ENCODE data around the gene BROX. TPM values are rescaled to one million over a fixed set of nuclear protein-coding genes. Genes with fewer than 3 reads are reported as not detected.
A peak's percentile ranks its signal among the peaks of the same experiment; 100 is the strongest.
"Not testable (repeated sequence)": the region's sequence is repeated elsewhere in the genome, so short reads cannot be mapped to it uniquely, and the experiment has no call there.

The BROX gene, protein sequence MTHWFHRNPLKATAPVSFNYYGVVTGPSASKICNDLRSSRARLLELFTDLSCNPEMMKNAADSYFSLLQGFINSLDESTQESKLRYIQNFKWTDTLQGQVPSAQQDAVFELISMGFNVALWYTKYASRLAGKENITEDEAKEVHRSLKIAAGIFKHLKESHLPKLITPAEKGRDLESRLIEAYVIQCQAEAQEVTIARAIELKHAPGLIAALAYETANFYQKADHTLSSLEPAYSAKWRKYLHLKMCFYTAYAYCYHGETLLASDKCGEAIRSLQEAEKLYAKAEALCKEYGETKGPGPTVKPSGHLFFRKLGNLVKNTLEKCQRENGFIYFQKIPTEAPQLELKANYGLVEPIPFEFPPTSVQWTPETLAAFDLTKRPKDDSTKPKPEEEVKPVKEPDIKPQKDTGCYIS
- total RNA-seq (10 to 100 TPM; 64.6 to 68.3 TPM), polyA plus RNA-seq (10 to 100 TPM; 15.6 to 18.5 TPM)

DNA sequence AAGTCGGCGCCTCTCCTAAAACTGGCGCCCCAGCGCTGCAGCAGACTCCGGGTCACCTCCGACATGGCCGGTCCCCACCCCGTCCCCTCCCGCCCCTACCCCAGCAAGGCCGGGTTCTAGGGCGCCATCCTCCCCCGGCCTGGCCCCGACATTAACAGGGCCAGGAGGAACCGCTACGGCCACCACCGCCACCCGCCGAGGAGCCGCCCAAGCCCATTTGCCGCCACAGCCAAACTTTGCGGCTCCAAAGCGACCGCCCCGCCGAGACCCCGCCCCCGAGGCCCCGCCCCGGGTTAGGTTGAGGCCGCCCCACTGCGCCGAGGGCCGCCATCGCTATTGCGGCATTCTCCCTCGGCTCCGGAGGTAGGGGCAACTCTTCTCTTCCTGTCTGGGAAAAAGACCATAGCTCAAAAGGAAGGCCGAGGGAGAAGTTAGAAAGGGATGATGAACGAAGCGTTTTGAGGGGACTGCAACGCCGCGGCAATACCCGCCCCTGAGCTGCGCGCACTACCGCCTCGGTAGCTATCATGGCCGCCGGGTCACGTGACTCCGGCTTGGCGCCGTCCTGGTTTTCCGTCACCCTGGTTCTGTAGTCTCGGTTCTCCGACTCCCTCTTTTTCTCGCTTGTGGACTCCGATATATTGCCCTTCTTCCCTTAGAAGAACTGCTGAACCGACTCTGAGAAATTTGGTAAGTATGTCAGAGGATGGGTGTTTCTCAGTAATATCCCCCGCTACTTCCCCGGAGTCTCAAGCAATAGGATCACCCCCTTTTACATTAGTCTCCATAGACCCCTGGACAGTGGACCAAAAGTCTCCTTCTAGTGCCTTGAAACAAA is at the start of gene BROX, which contains the start of gene AIDA:
Gene BROX (plus strand): TSS at position 312 of the 838 bp plus-strand sequence. CDS start 3,136 bp downstream, outside the sequence.
Gene AIDA (minus strand): TSS at position 239 of the 838 bp plus-strand sequence. CDS start 174 bp downstream, at position 65.
- Mint-ChIP-seq H3K27me3 (no peaks in the 10 kb centered on the region), H3K4me1 (peaks cover 30 to 74% (median 48%) of the 10 kb centered on the region in 4 donors), H3K36me3 (peaks cover 16 to 55% of the 10 kb centered on the region in 2 donors), H3K9me3 (peaks cover 0 to 5% (median 0%) of the 10 kb centered on the region in 8 donors), H3K27ac (peak within 1 kb of the TSS; percentile 99 to 100 (median 100)), H3K4me3 (peak within 1 kb of the TSS; percentile 94 to 100 (median 98))
- peaks cover 6% of the 10 kb centered on the region for H3K36me3 ChIP-seq (ENCODE audit: insufficient read depth, low read length)
- POLR2A ChIA-PET (ENCODE audit: partially characterized antibody) = interaction anchor here (0.7 to 4.1 kb wide), 33 partner anchors 8 to 1280 kb away, joined by 3 to 76 read pairs (median 6); partner anchors contain the start of genes DUSP10, FAM177B, MIA3 and TAF1A
- DNase-seq = peak; percentile 93 to 98 (median 94)
- H3K27ac ChIP-seq (ENCODE audit: low read depth, low read length) = peak within 1 kb of the TSS; percentile 91
- H3K4me3 ChIP-seq (ENCODE audit: low read length in 2 of 2) = peak within 1 kb of the TSS; percentile 84 to 100
- CTCF ChIA-PET (ENCODE audit: partially characterized antibody) = interaction anchor here (0.7 to 2.4 kb wide), 7 partner anchors 14 to 421 kb away, joined by 3 to 11 read pairs (median 3); no protein-coding TSS in a partner anchor
- intact Hi-C loops (cut with micrococcal nuclease) = loop anchor here (1.0 to 10.0 kb wide), 9 partner anchors 57 to 1720 kb away; partner anchors contain the start of genes DISP1, DUSP10 and TAF1A
- no peaks in the 10 kb centered on the region for H3K27me3 ChIP-seq (ENCODE audit: insufficient read depth, low read length)
- no peaks in the 10 kb centered on the region for H3K9me3 ChIP-seq (ENCODE audit: control insufficient read depth in 1 of 2, low read length in 2 of 2)
- peaks cover 43% of the 10 kb centered on the region for H3K4me1 ChIP-seq (ENCODE audit: insufficient read depth, low read length)

DNA sequence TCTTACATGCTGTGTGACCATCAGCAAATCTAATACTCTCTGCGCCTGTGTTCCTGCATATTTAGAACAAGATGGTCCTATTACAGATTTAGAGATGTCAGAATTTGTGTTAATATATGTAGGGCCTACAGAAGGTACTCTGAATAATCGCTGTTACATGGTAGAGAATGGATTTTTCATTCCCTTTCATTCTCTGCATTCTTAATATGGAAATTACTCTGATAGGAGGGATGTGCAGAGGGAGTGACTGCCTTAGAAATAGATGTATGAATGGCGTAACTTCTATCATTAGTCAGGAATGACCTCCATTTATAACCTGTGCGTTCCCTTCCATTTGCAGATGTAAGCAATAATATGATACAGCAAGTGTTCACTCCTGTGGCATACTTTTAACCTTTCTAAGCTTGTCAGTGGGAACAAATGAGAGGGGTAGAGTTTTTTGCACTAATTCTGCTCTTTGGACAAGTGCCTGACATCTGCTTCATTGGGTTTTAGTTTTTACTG is 48.9 kb upstream of the BROX start:
- no peaks in the 10 kb centered on the region for H3K4me1 ChIP-seq (ENCODE audit: insufficient read depth, low read length)
- H3K27ac ChIP-seq (ENCODE audit: low read depth, low read length) = no peak overlapping the region
- intact Hi-C loops (cut with micrococcal nuclease) = no loop called here
- POLR2A ChIA-PET (ENCODE audit: partially characterized antibody) = interaction anchor here (1.2 to 1.3 kb wide), 2 partner anchors 14 to 49 kb away, joined by 3 to 4 read pairs; no protein-coding TSS in a partner anchor
- H3K27ac Mint-ChIP-seq = peak overlapping the region in 2 of 7 donors; percentile 23 to 48
- H3K4me3 ChIP-seq (ENCODE audit: low read length in 2 of 2) = no peak overlapping the region
- no peak for DNase-seq
- no peaks in the 10 kb centered on the region for H3K9me3 Mint-ChIP-seq
- no peaks in the 10 kb centered on the region for H3K27me3 Mint-ChIP-seq
- CTCF ChIA-PET (ENCODE audit: partially characterized antibody) = no interaction called here
- H3K27me3 ChIP-seq (ENCODE audit: insufficient read depth, low read length) = no peaks in the 10 kb centered on the region
- peaks cover 50 to 84% of the 10 kb centered on the region in 2 donors for H3K36me3 Mint-ChIP-seq
- no peaks in the 10 kb centered on the region for H3K9me3 ChIP-seq (ENCODE audit: control insufficient read depth in 1 of 2, low read length in 2 of 2)
- peaks cover 0 to 4% (median 4%) of the 10 kb centered on the region in 4 donors for H3K4me1 Mint-ChIP-seq
- no peak overlapping the region for H3K4me3 Mint-ChIP-seq
- H3K36me3 ChIP-seq (ENCODE audit: insufficient read depth, low read length) = peaks cover 76% of the 10 kb centered on the region

DNA sequence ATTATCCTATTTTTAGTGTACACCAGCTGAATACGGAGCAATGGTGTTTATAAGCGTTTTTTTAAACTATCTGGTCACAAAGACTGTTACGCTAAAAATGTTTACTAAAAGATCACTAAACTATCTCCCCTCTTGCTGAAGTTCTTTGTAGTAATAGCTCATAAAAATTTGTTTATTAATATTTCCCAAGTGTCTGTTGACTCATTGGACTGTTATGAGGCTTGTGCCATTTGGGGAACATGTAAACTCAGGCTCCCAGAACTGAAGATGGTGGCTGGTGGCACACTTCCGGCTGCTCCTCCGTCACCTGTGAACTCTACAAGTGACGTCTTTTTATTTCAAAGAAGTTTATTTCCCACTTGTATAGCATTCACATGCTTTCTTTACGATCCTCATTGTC is 46.4 kb upstream of the BROX start:
- POLR2A ChIA-PET (ENCODE audit: partially characterized antibody) = interaction anchor here (0.8 kb wide), 1 partner anchor 10 kb away, joined by 4 read pairs; no protein-coding TSS in a partner anchor
- Histone ChIP-seq H3K27me3 (ENCODE audit: insufficient read depth, low read length) (no peaks in the 10 kb centered on the region), H3K4me3 (ENCODE audit: low read length in 2 of 2) (no peak overlapping the region), H3K36me3 (ENCODE audit: insufficient read depth, low read length) (peaks cover 53% of the 10 kb centered on the region), H3K4me1 (ENCODE audit: insufficient read depth, low read length) (peaks cover 7% of the 10 kb centered on the region), H3K27ac (ENCODE audit: low read depth, low read length) (no peak overlapping the region), H3K9me3 (ENCODE audit: control insufficient read depth in 1 of 2, low read length in 2 of 2) (no peaks in the 10 kb centered on the region)
- Mint-ChIP-seq H3K27me3 (no peaks in the 10 kb centered on the region), H3K27ac (peak overlapping the region in 3 of 7 donors; percentile 22 to 71 (median 35)), H3K4me3 (no peak overlapping the region), H3K36me3 (peaks cover 38 to 76% of the 10 kb centered on the region in 2 donors), H3K9me3 (no peaks in the 10 kb centered on the region), H3K4me1 (peaks cover 8 to 15% (median 11%) of the 10 kb centered on the region in 4 donors)
- CTCF ChIA-PET (ENCODE audit: partially characterized antibody) = interaction anchor here (1.4 kb wide), 1 partner anchor 32 kb away, joined by 4 read pairs; no protein-coding TSS in a partner anchor
- intact Hi-C loops (cut with micrococcal nuclease) = no loop called here
- no peak for DNase-seq

DNA sequence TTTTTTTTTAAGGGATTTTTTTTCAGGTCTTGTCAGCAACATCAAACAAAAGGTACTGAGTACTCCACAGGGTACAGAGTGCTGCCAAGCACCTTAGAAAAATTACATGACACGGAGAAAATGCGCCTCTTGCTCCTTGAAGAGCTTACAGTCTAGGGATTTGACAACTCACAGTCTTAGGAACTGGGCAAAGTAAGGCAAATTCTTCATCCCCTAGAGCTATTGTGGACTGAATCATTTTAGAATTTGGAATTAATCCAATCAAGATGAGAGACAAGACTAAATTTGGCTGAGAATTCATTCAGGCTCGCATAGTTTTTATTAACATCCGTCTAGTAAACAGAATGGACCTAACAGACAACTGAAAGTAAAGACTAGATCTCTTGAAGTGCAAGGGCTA is 44.2 kb upstream of the BROX start:
- H3K27ac ChIP-seq (ENCODE audit: low read depth, low read length); DNase-seq; intact Hi-C loops (cut with micrococcal nuclease); H3K27me3 Mint-ChIP-seq; H3K9me3 Mint-ChIP-seq; H3K4me3 Mint-ChIP-seq; POLR2A ChIA-PET (ENCODE audit: partially characterized antibody); H3K9me3 ChIP-seq (ENCODE audit: control insufficient read depth in 1 of 2, low read length in 2 of 2); H3K27me3 ChIP-seq (ENCODE audit: insufficient read depth, low read length); H3K4me3 ChIP-seq (ENCODE audit: low read length in 2 of 2): not testable (repeated sequence)
- H3K36me3 Mint-ChIP-seq = peaks cover 44 to 76% of the 10 kb centered on the region in 2 donors
- Histone ChIP-seq H3K4me1 (ENCODE audit: insufficient read depth, low read length) (peaks cover 13% of the 10 kb centered on the region), H3K36me3 (ENCODE audit: insufficient read depth, low read length) (peaks cover 49% of the 10 kb centered on the region)
- CTCF ChIA-PET (ENCODE audit: partially characterized antibody) = interaction anchor here (1.4 kb wide), 1 partner anchor 34 kb away, joined by 3 read pairs; no protein-coding TSS in a partner anchor
- peaks cover 12 to 22% (median 19%) of the 10 kb centered on the region in 4 donors for H3K4me1 Mint-ChIP-seq
- H3K27ac Mint-ChIP-seq = peak overlapping the region in 1 of 7 donors; percentile 38

DNA sequence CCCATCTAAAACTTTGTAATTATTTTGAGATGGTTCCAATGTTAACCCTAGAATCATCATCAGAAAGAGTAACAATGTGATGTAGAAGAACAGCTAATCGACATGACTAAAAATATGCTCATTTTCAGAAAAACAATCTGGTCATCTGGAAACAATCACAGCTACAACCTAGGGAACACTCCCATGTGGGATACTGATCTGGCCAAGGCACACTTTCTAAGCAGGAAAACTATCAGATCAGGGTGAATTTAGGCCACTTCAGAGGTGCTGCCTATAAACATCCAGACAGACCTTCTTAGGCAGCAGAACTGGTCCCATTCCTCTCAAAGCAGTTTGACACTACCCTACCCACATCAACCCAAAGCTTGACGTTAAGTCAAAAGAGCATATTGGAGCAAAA is 43.3 kb upstream of the BROX start:
- H3K27ac Mint-ChIP-seq; H3K27me3 ChIP-seq (ENCODE audit: insufficient read depth, low read length); H3K9me3 ChIP-seq (ENCODE audit: control insufficient read depth in 1 of 2, low read length in 2 of 2); H3K4me3 Mint-ChIP-seq; H3K4me3 ChIP-seq (ENCODE audit: low read length in 2 of 2); POLR2A ChIA-PET (ENCODE audit: partially characterized antibody); DNase-seq; H3K9me3 Mint-ChIP-seq; CTCF ChIA-PET (ENCODE audit: partially characterized antibody); intact Hi-C loops (cut with micrococcal nuclease); H3K27me3 Mint-ChIP-seq; H3K27ac ChIP-seq (ENCODE audit: low read depth, low read length): not testable (repeated sequence)
- peaks cover 13% of the 10 kb centered on the region for H3K4me1 ChIP-seq (ENCODE audit: insufficient read depth, low read length)
- peaks cover 45% of the 10 kb centered on the region for H3K36me3 ChIP-seq (ENCODE audit: insufficient read depth, low read length)
- Mint-ChIP-seq H3K36me3 (peaks cover 48 to 74% of the 10 kb centered on the region in 2 donors), H3K4me1 (peaks cover 12 to 22% (median 19%) of the 10 kb centered on the region in 4 donors)

DNA sequence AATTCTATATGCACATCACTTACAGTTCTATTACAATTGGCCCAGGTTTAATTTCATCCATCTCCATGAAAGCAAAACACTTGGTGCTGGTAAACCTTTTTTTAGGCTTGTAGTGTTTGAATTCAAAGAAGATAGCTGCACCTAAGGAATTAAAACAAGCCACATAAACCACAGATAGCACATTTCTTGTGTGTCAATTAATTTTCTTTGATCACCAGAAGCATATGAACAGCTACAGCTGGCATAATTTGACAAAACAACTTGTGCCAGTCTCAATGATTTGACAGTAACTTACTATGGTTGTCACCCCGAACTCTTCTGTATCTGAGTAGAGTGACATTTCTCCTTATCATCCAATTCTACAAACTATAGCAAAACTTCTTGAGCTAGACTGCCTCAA is 42.3 kb upstream of the BROX start:
- Histone ChIP-seq H3K4me3 (ENCODE audit: low read length in 2 of 2) (no peak overlapping the region), H3K27ac (ENCODE audit: low read depth, low read length) (no peak overlapping the region), H3K9me3 (ENCODE audit: control insufficient read depth in 1 of 2, low read length in 2 of 2) (no peaks in the 10 kb centered on the region), H3K27me3 (ENCODE audit: insufficient read depth, low read length) (no peaks in the 10 kb centered on the region), H3K4me1 (ENCODE audit: insufficient read depth, low read length) (peaks cover 13% of the 10 kb centered on the region), H3K36me3 (ENCODE audit: insufficient read depth, low read length) (peaks cover 45% of the 10 kb centered on the region)
- no peaks in the 10 kb centered on the region for H3K9me3 Mint-ChIP-seq
- H3K27ac Mint-ChIP-seq = peak overlapping the region in 6 of 7 donors; percentile 39 to 85 (median 66)
- peaks cover 12 to 22% (median 18%) of the 10 kb centered on the region in 4 donors for H3K4me1 Mint-ChIP-seq
- POLR2A ChIA-PET (ENCODE audit: partially characterized antibody) = interaction anchor here (0.6 to 1.8 kb wide), 2 partner anchors 43 to 128 kb away, joined by 3 to 5 read pairs; partner anchors contain the start of genes AIDA and BROX
- peak overlapping the region in 1 of 8 donors; percentile 4 for H3K4me3 Mint-ChIP-seq
- no peaks in the 10 kb centered on the region for H3K27me3 Mint-ChIP-seq
- peaks cover 48 to 74% of the 10 kb centered on the region in 2 donors for H3K36me3 Mint-ChIP-seq
- no peak for DNase-seq
- CTCF ChIA-PET (ENCODE audit: partially characterized antibody) = interaction anchor here (1.2 kb wide), 1 partner anchor 16 kb away, joined by 4 read pairs; no protein-coding TSS in a partner anchor
- intact Hi-C loops (cut with micrococcal nuclease) = no loop called here
